ENCODE measurements around the gene CCDC81.
"Not testable (repeated sequence)": the region's sequence is repeated elsewhere in the genome, so short reads cannot be mapped to it uniquely, and the experiment has no call there.

Gene CCDC81

DNA sequence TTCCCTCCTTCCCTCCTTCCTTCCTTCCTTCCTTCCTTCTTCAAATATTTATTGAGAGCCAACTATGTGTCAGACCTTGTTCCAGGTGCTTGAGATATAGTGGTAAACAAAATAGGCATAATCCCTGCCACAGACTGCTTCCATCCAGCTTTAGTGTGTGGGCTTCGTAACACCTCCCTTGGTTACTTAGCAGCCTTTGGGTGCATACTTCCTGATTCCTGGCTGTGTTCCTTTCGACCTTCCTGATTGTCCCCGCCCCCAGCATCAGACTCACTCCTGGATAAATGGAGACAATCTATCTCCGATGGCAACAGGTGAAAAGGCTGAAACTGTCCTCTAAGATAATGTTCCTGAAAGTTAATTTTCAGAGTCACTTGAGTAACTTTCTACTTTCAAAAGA, 13.5 kb downstream of the CCDC81 start:
- no peak for DNase-seq (ENCODE audit: low read depth)

DNA sequence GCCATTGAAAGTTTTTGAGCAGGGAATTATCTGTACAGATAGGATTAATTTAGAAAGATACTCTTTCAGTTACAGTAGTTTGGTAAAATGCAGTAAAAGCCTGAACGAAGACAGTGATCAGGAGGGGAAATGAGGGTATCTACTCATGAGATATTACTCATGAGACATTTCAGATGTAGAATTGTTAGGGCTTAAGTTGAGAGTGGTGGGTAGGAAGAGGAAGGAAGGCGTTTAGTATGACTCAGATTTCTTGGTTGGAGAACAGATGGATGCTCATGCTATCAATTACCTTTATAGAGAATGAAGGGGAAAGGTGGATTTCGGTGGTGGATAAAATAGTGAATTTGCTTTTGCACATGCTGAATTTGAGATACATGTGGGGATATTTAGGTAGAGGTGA, 15.8 kb downstream of the CCDC81 start:
- DNase-seq (ENCODE audit: low read depth) = peak; percentile 33

DNA sequence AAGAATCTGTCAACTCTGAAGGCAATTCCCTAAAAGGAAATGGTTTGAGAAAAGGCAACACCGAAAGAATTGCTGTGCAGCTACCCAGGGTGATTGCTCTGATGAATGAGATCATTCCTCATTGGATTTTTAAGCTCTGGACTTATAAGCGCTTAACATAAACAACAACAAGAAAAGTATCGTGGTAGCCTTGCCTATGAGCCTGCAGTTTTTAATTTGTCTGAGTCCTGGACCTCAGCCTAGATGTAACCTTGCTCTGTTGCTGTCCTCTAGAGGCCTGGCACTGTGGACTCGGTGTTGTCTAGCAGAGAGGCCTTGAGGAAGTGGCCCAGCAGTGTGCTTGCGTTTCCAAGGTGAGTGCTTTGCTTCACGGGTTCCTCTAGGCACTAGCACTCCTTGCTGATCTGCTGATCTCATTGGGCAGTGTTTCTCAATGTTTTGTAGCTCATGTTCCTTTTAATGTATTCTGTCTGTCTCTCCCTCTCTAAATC, 20.4 kb downstream of the CCDC81 start:
- DNase-seq (ENCODE audit: low read depth) = peak; percentile 29

GRCh38 chr11:86396396-86396795, 21.7 kb downstream of the CCDC81 start:
- DNase-seq (ENCODE audit: low read depth) = peak; percentile 82

DNA sequence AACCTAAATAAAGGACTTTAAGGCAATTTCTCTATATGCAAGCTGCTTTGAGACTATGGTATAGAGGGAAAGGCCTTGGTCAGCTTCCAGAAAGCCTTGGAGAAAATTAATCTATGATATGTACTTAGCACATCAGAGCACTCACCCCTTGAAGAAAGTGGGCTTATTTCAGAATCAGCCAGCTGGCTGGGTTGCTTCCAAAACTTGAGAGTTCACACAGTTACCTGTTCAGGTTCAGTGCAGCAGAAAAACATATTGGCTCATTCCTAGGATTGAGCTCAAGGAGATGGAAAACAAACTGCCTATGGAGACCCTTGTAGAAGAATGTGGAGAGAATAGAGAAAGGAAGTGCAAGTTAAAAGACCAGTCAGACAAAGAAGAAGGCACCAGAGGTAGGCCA, 22.7 kb downstream of the CCDC81 start:
- DNase-seq (ENCODE audit: low read depth) = no peak

DNA sequence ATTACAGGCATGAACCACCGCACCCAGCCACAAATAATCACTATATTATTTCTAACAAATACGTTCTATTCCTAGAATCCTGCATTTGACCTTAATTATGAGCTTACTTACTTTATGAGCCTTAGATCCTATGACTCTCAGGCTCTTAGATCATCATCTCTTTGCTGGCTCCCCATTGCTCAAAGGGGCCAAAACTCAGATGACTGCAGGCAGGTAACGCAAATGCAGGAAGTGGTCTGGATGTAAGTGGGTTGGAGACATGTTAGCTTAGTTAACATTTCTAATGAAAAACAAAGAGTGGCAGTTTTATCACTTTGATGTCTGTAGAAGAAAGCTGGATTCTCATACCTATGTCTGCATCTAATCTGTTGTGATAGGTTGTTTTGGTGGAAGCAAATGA, 23.4 kb downstream of the CCDC81 start:
- no peak for DNase-seq (ENCODE audit: low read depth)

DNA sequence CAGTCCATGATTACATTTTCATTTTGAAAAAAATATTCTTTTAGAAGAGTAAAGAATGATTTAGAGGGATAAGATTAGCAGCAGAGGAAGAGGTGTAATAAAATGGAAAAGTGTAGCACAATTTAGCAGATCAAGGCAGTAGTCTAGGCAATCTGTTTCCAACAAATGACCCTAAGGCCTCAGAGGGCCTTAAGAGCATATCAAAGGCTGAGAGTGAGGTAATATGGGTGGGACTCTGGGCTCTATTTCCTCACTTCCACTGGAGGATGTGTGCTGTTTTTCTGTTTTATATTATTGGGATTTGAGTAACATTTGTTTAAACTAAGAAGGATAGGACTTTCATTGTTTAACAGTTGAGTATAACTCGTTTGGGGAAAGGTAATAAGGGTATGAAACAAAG, 28.8 kb downstream of the CCDC81 start:
- DNase-seq (ENCODE audit: low read depth) = no peak

DNA sequence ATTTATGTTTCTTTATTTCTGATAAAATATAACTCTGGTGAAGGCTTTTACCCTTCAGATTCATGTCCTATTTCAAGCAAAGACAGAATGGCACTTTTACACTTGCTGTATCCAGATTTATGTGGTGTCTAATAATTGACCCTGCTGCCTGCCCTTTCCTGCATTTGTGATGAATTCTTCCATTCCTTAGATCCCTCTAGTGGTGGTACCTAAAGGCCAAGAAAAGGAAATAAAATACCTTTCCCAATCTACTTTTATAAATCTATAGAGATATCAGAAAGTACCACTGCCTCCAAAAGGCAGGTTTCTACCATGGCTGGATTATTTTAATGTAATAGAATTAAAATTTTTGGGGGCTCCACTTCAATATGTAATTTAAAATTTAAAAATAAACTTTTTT, 34.2 kb downstream of the CCDC81 start:
- peak; percentile 46 for DNase-seq (ENCODE audit: low read depth)

GRCh38 chr11:86414032-86414431, 39.3 kb downstream of the CCDC81 start:
- no peak for DNase-seq (ENCODE audit: low read depth)

DNA sequence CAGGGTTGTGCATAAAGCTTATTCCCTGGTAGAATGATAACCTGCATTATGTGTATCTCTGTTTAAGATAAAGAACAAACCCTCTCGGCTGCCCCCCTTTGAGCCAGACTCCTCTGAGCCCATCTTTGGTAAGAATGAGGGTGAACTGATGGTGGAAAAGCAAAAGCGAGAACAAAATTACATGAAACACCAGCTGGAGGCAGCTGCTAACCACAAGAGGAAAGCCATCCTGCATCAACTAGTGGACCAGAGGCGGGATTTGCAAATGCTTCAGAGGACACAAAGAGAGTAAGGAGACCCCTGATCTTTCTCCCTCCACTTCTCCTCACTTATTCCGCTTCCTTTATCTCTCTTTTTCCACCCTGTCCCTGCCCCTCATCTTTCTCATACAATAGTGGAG, 40.3 kb downstream of the CCDC81 start:
- DNase-seq (ENCODE audit: low read depth) = no peak

- peak; percentile 28 for DNase-seq (ENCODE audit: low read depth)
Observed at GRCh38 chr11:86416494-86416893, 41.8 kb downstream of the CCDC81 start.

- not testable (repeated sequence) for DNase-seq (ENCODE audit: low read depth)
Observed at GRCh38 chr11:86416951-86417350, 42.3 kb downstream of the CCDC81 start.

- no peak for DNase-seq (ENCODE audit: low read depth)
Observed at GRCh38 chr11:86418106-86418505, 43.4 kb downstream of the CCDC81 start.

- no peak for DNase-seq (ENCODE audit: low read depth)
Observed at GRCh38 chr11:86418513-86418912, 43.8 kb downstream of the CCDC81 start.

GRCh38 chr11:86418917-86419316, 44.2 kb downstream of the CCDC81 start:
- peak; percentile 41 for DNase-seq (ENCODE audit: low read depth)

DNA sequence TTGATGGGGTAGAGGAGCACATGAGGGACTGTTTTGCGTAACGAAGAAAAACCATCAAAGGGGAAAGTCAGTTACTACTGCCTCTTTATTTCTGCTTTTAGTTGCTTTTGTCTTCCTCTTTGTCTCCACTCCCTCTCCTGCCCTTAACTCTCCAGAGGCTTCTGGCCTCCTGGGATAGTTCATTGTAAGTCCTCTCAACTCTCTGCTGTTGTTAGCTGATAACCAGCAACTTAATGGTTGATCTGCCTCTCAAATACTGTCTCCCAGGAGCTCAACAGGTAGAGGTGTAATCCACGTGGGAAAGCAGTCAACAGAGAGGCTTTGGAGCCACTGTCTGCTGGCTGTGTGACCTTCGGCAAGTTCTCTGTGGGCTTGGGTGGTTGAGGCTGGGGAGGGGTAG, 47.3 kb downstream of the CCDC81 start:
- no peak for DNase-seq (ENCODE audit: low read depth)

- no peak for DNase-seq (ENCODE audit: low read depth)
Observed at GRCh38 chr11:86422371-86422770, 47.7 kb downstream of the CCDC81 start.

DNA sequence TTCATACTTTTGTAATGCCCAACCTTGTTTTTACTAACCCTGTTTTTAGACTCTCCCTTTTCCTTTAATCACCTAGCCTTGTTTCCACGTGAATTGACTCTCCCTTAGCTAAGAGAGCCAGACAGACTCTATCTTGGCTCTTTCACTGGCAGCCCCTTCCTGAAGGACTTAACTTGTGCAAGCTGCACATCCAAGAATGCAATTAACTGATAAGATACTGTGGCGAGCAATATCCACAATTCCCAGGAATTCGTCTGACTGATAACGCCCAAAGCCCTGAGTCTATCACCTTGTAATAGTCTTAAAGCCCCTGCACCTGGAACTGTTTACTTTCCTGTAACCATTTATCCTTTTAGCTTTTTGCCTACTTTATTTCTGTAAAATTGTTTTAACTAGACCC, 48.8 kb downstream of the CCDC81 start:
- not testable (repeated sequence) for DNase-seq (ENCODE audit: low read depth)

- DNase-seq (ENCODE audit: low read depth) = no peak
Observed at GRCh38 chr11:86427441-86427840, 52.8 kb downstream of the CCDC81 start.

- DNase-seq (ENCODE audit: low read depth) = no peak
Observed at GRCh38 chr11:86431258-86431657, 56.6 kb downstream of the CCDC81 start.

DNA sequence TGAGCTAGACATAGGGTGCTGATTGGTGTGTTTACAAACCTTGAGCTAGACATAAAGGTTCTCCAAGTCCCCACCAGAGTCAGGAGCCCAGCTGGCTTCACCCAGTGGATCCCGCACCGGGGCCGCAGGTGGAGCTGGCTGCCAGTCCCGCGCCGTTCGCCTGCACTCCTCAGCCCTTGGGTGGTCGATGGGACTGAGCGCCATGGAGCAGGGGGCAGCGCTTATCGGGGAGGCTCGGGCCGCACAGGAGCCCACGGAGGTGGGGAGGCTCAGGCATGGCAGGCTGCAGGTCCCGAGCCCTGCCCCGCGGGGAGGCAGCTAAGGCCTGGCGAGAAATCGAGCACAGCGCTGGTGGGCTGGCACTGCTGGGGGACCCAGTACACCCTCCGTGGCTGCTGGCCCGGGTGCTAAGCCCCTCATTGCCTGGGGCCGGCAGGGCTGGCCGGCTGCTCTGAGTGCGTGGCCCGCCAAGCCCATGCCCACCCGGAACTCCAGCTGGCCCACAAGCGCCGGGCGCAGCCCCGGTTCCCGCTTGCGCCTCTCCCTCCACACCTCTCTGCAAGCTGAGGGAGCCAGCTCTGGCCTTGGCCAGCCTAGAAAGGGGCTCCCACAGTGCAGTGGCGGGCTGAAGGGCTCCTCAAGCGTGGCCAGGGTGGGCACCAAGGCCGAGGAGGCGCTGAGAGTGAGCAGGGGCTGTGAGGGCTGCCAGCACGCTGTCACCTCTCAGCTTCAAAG, 58.8 kb downstream of the CCDC81 start:
- DNase-seq (ENCODE audit: low read depth) = not testable (repeated sequence)

GRCh38 chr11:86435711-86436110, 61.0 kb downstream of the CCDC81 start:
- no peak for DNase-seq (ENCODE audit: low read depth)

GRCh38 chr11:86438685-86439084, 64.0 kb downstream of the CCDC81 start:
- peak; percentile 72 for DNase-seq (ENCODE audit: low read depth)

- DNase-seq (ENCODE audit: low read depth) = no peak
Observed at GRCh38 chr11:86440305-86440716, 65.6 kb downstream of the CCDC81 start.
